Lung (tissue), 12 donors: Measurements from ENCODE around the gene CNTNAP2. TPM values are rescaled to one million over a fixed set of nuclear protein-coding genes. Genes with fewer than 3 reads are reported as not detected.
A peak's percentile ranks its signal among the peaks of the same experiment; 100 is the strongest.

Source experiments
- ATAC-seq: fragments of 200-7000 bp; cut with Tn5 transposase; one replicate; pipeline ENCODE4 v1.9.1; 2020; ENCODE audit warnings: moderate number of reproducible peaks; ENCODE audit not compliant: insufficient read depth, low FRiP score
- DNase-seq, 3 donors: peaks; one replicate each; pipeline ENCODE4 v3.0.0-alpha.2; 2013 to 2017
- H3K27ac ChIP-seq, 2 donors: one replicate each; pipeline ENCODE4 v1.5.1; 2013; ENCODE audit warnings: mild to moderate bottlenecking in 2 of 2, moderate library complexity in 2 of 2, control low read depth in 1 of 2, inconsistent platforms in 1 of 2, low read depth in 1 of 2, low read length in 1 of 2
- H3K27me3 ChIP-seq, 3 donors: one replicate each; pipeline ENCODE4 v1.5.1; 2013; ENCODE audit warnings: low read length in 2 of 3; ENCODE audit not compliant: control insufficient read depth in 3 of 3, insufficient read depth in 3 of 3
- H3K36me3 ChIP-seq, 4 donors: one replicate each; pipeline ENCODE4 v1.5.1; 2013; ENCODE audit warnings: low read length in 4 of 4, mild to moderate bottlenecking in 1 of 4, moderate library complexity in 1 of 4; ENCODE audit not compliant: control insufficient read depth in 4 of 4, insufficient read depth in 4 of 4
- H3K4me1 ChIP-seq, 5 donors: one replicate each; pipeline ENCODE4 v1.5.1; 2013; ENCODE audit warnings: low read length in 5 of 5, mild to moderate bottlenecking in 2 of 5, moderate library complexity in 1 of 5; ENCODE audit not compliant: control insufficient read depth in 5 of 5, insufficient read depth in 5 of 5
- H3K4me3 ChIP-seq: one replicate; pipeline ENCODE4 v1.5.1; 2013; ENCODE audit warnings: mild to moderate bottlenecking, control low read depth, moderate library complexity
- H3K9ac ChIP-seq, 2 donors: one replicate each; pipeline ENCODE4 v1.5.1; 2013; ENCODE audit warnings: low read length in 2 of 2, control low read depth in 1 of 2; ENCODE audit not compliant: insufficient read depth in 1 of 2
- H3K9me3 ChIP-seq, 4 donors: one replicate each; pipeline ENCODE4 v1.5.1; 2013; ENCODE audit warnings: low read length in 3 of 4, mild to moderate bottlenecking in 1 of 4, moderate library complexity in 1 of 4; ENCODE audit not compliant: control insufficient read depth in 4 of 4, insufficient read depth in 3 of 4
- CTCF ChIP-seq: IDR thresholded peaks from 2 replicates; pipeline ENCODE4 v1.5.1; 2012; ENCODE audit warnings: mild to moderate bottlenecking; ENCODE audit errors: control extremely low read depth, extremely low read depth
- WGBS, 2 donors: extraction: QIAGEN DNeasy Blood & Tissue Kit; methylation state at CpG; one replicate each; pipeline ENCODE4 v1.1.7; 2013; 5-methylcytosine and 5-hydroxymethylcytosine counted together
- polyA plus RNA-seq, 2 donors: library from polyadenylated mRNA; stranded (reverse); fragments of 200-250 nt; gene quantifications; one replicate each; pipeline ENCODE4 v1.2.1, GENCODE V29; 2013
- total RNA-seq, 2 donors: library from RNA; depleted of rRNA in 1 of 2; stranded (reverse); fragments of >200 nt in 1 of 2; gene quantifications; one replicate each; pipeline ENCODE4 v1.2.1, GENCODE V29; 2014 to 2021
- donor health status: control.
- donor health status: control.
- donor health status: Bipolar disorder and iron deficiency.
- donor health status: healthy.
- donor health status: DM: yes; HTN: yes; CAD: no.

CNTNAP2 gene
- total and polyA plus RNA-seq, 4 donors, result 0.18 to 45.3 (median 0.52) TPM

- no peak for ATAC-seq
- Histone ChIP-seq H3K27ac (no peak overlapping the region), H3K4me1 (peaks cover 0 to 9% (median 0%) of the 10 kb centered on the region in 5 donors), H3K9ac (no peak overlapping the region), H3K27me3 (no peaks in the 10 kb centered on the region), H3K9me3 (no peaks in the 10 kb centered on the region), H3K36me3 (no peaks in the 10 kb centered on the region), H3K4me3 (no peak overlapping the region)
- WGBS, 2 donors, result 40 to 57% methylated on average over 2 of the region's 2 CpGs
- peak in 1 of 3 donors; percentile 12 for DNase-seq
- TF ChIP-seq CTCF, result no peak
Observed at GRCh38 chr7:146826329-146826728, 709.7 kb downstream of the CNTNAP2 start.

GRCh38 chr7:146830686-146831085 lies 714.1 kb downstream of the CNTNAP2 start:
- no peaks in the 10 kb centered on the region for H3K36me3 ChIP-seq
- no peak for ATAC-seq
- H3K4me3 ChIP-seq, result no peak overlapping the region
- H3K9ac ChIP-seq, result no peak overlapping the region
- peaks cover 0 to 9% (median 0%) of the 10 kb centered on the region in 5 donors for H3K4me1 ChIP-seq
- DNase-seq, result no peak
- H3K9me3 ChIP-seq, result no peaks in the 10 kb centered on the region
- no peaks in the 10 kb centered on the region for H3K27me3 ChIP-seq
- WGBS, 2 donors, result 84 to 88% methylated on average over 3 of the region's 3 CpGs
- H3K27ac ChIP-seq, result no peak overlapping the region
- no peak for TF ChIP-seq CTCF

- 75 to 80% methylated on average over 2 of the region's 2 CpGs for WGBS, 2 donors
- no peak overlapping the region for H3K27ac ChIP-seq
- H3K27me3 ChIP-seq, result no peaks in the 10 kb centered on the region
- H3K9me3 ChIP-seq, result no peaks in the 10 kb centered on the region
- no peak overlapping the region for H3K9ac ChIP-seq
- H3K4me1 ChIP-seq, result peaks cover 0 to 9% (median 0%) of the 10 kb centered on the region in 5 donors
- no peak for DNase-seq
- H3K4me3 ChIP-seq, result no peak overlapping the region
- H3K36me3 ChIP-seq, result no peaks in the 10 kb centered on the region
- no peak for ATAC-seq
- no peak for TF ChIP-seq CTCF
Observed at GRCh38 chr7:146831875-146832274, 715.3 kb downstream of the CNTNAP2 start.

- no peak overlapping the region for H3K9ac ChIP-seq
- H3K4me3 ChIP-seq, result no peak overlapping the region
- 84 to 87% methylated on average over 2 of the region's 2 CpGs for WGBS, 2 donors
- no peaks in the 10 kb centered on the region for H3K36me3 ChIP-seq
- H3K4me1 ChIP-seq, result no peaks in the 10 kb centered on the region
- H3K27me3 ChIP-seq, result no peaks in the 10 kb centered on the region
- no peak overlapping the region for H3K27ac ChIP-seq
- peak in 2 of 3 donors; percentile 16 to 18 for DNase-seq
- TF ChIP-seq CTCF, result no peak
- ATAC-seq, result no peak
- no peaks in the 10 kb centered on the region for H3K9me3 ChIP-seq
Observed at GRCh38 chr7:146844405-146844804, 727.8 kb downstream of the CNTNAP2 start.
